ENCODE data around the gene STAMBPL1.
"Not testable (repeated sequence)": the region's sequence is repeated elsewhere in the genome, so short reads cannot be mapped to it uniquely, and the experiment has no call there.

STAMBPL1 gene

GRCh38 chr10:88879534-88880281 is at the start of gene STAMBPL1:
Gene STAMBPL1 (plus strand): TSS chr10:88880245. CDS start chr10:88901709, 21,464 bp downstream.
- DNase-seq, result peak; percentile 68 to 69

- no peak for DNase-seq
Measured at GRCh38 chr10:88830643-88831268, 49.3 kb upstream of the STAMBPL1 start.

GRCh38 chr10:88831709-88832108 is 48.3 kb upstream of the STAMBPL1 start:
- DNase-seq, result peak; percentile 26 to 30

GRCh38 chr10:88832376-88832775 is 47.7 kb upstream of the STAMBPL1 start:
- DNase-seq, result no peak

GRCh38 chr10:88833156-88833555 is 46.9 kb upstream of the STAMBPL1 start:
- no peak for DNase-seq

GRCh38 chr10:88833723-88834122 is 46.3 kb upstream of the STAMBPL1 start:
- DNase-seq, result no peak

GRCh38 chr10:88835096-88835909 is 44.7 kb upstream of the STAMBPL1 start:
- peak; percentile 87 to 88 for DNase-seq

- no peak for DNase-seq
Measured at GRCh38 chr10:88835910-88836221, 44.2 kb upstream of the STAMBPL1 start.

- not testable (repeated sequence) for DNase-seq
Measured at GRCh38 chr10:88837632-88838031, 42.4 kb upstream of the STAMBPL1 start.

- DNase-seq, result no peak
Measured at GRCh38 chr10:88838766-88839350, 41.2 kb upstream of the STAMBPL1 start.

- no peak for DNase-seq
Measured at GRCh38 chr10:88840104-88840503, 39.9 kb upstream of the STAMBPL1 start.

- DNase-seq, result no peak
Measured at GRCh38 chr10:88840881-88841280, 39.2 kb upstream of the STAMBPL1 start.

- DNase-seq, result no peak
Measured at GRCh38 chr10:88841316-88842111, 38.5 kb upstream of the STAMBPL1 start.

- no peak for DNase-seq
Measured at GRCh38 chr10:88843171-88843570, 36.9 kb upstream of the STAMBPL1 start.

- no peak for DNase-seq
Measured at GRCh38 chr10:88848499-88848898, 31.5 kb upstream of the STAMBPL1 start.

- no peak for DNase-seq
Measured at GRCh38 chr10:88849234-88849633, 30.8 kb upstream of the STAMBPL1 start.

- DNase-seq, result no peak
Measured at GRCh38 chr10:88850712-88851111, 29.3 kb upstream of the STAMBPL1 start.

- DNase-seq, result no peak
Measured at GRCh38 chr10:88851706-88852105, 28.3 kb upstream of the STAMBPL1 start, which contains the start of gene ANKRD22. Gene ANKRD22 (minus strand): TSS chr10:88851844. CDS start chr10:88851607, 237 bp downstream.

GRCh38 chr10:88852327-88852726 is 27.7 kb upstream of the STAMBPL1 start:
- no peak for DNase-seq

GRCh38 chr10:88853155-88853881 is 26.7 kb upstream of the STAMBPL1 start:
- no peak for DNase-seq

- DNase-seq, result no peak
Measured at GRCh38 chr10:88854684-88855083, 25.4 kb upstream of the STAMBPL1 start.

GRCh38 chr10:88857831-88858230 is 22.2 kb upstream of the STAMBPL1 start:
- DNase-seq, result no peak

Measured in activated CD4-positive, alpha-beta T cell treated with anti-CD3 and anti-CD28 coated beads, Interleukin-2, amount 50 U/mL, for 4 hours (primary cell).